IPS-20b (cell line): Measurements from ENCODE around the gene ASB16.
"Not testable (repeated sequence)": the region's sequence is repeated elsewhere in the genome, so short reads cannot be mapped to it uniquely, and the experiment has no call there.

Experiments used
- H3K27ac ChIP-seq: one replicate; pipeline ENCODE4 v1.5.1; 2013; ENCODE audit warnings: low read length
- H3K27me3 ChIP-seq: 2 replicates; pipeline ENCODE4 v1.6.1; 2013; ENCODE audit warnings: mild to moderate bottlenecking, low read length, inconsistent platforms; ENCODE audit not compliant: insufficient read depth
- H3K36me3 ChIP-seq: 2 replicates; pipeline ENCODE4 v1.6.1; 2013; ENCODE audit warnings: low read depth, mild to moderate bottlenecking, inconsistent platforms, low read length, moderate library complexity; ENCODE audit not compliant: insufficient read depth
- H3K4me1 ChIP-seq: 2 replicates; pipeline ENCODE4 v1.6.1; 2013; ENCODE audit warnings: mild to moderate bottlenecking, control low read depth, inconsistent platforms, low read length, moderate library complexity; ENCODE audit not compliant: insufficient read depth
- H3K4me3 ChIP-seq: 2 replicates; pipeline ENCODE4 v1.5.1; 2013; ENCODE audit warnings: mild to moderate bottlenecking, low read length, inconsistent platforms
- H3K9ac ChIP-seq: 2 replicates; pipeline ENCODE4 v1.6.1; 2013; ENCODE audit warnings: low read depth, mild to moderate bottlenecking, inconsistent platforms, low read length, moderate library complexity
- H3K9me3 ChIP-seq: 2 replicates; pipeline ENCODE4 v1.6.1; 2013; ENCODE audit warnings: mild to moderate bottlenecking, low read depth, low read length, inconsistent platforms; ENCODE audit not compliant: insufficient read depth

ASB16 gene

DNA sequence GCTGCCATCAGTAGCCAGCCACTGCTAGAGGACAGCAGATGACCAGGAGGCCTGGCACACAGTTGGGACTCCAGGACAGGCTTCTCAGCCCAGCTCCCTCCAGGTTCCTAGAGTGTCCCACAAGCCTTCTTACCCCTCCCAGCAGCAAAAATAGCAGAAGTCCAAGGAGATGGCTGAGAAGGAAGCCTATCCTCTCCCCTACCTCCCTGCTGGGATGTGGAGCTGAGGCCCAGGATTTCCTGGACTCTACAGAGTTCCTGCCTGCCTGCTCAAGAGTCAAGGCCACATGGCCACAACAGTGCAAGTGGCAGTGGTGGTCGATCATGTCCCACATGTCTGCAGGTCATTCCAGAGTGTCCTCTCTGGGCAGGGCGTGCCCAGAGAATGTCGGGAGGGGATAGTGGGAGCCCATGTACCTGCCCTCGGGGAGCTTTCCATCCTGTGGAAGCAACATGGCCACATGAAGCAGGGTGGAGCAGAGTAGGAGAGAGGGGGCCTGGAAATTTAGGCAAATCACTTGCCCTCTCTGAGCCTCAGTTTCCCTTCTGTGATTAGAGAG, 36.5 kb upstream of the ASB16 start:
- Histone ChIP-seq H3K4me3 (no peak overlapping the region), H3K9me3 (no peaks in the 10 kb centered on the region), H3K27ac (no peak overlapping the region), H3K4me1 (peaks cover 13% of the 10 kb centered on the region), H3K36me3 (no peaks in the 10 kb centered on the region), H3K27me3 (no peaks in the 10 kb centered on the region), H3K9ac (no peak overlapping the region)

DNA sequence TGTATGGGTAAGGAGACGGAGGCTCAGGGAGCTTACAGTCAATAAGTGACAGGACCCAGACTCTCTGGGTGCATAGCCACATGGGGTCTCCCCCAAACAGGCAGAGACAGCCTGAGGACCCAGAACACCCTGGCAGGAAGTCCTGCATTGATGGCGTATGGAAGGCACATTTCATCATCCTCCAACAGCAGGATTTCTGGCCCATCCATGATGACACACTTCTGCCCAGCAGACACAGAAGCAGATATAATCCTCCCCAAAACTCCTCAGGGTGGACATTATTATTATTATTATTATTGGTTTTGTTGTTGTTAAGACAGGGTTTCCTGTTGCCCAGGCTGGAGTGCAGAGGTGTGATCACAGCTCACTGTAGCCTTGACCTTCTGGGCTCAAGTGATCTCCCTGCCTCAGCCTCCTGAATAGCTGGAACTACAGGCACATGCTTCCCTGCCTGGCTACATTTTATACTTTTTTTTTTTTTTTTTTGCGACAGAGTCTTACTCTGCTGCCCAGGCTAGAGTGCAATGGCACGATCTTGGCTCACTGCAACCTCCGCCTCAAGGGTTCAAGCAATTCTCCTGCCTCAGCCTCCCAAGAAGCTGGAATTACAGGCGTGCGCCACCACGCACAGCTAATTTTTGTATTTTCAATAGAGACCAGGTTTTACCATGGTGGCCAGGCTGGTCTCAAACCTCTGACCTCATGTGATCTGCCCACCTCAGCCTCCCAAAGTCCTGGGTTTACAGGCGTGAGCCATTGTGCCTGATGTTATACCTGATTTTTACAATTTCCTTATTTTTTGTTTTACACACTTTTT, 35.5 kb upstream of the ASB16 start:
- H3K4me1 ChIP-seq = peaks cover 15% of the 10 kb centered on the region
- no peak overlapping the region for H3K9ac ChIP-seq
- no peaks in the 10 kb centered on the region for H3K27me3 ChIP-seq
- no peak overlapping the region for H3K4me3 ChIP-seq
- no peak overlapping the region for H3K27ac ChIP-seq
- no peaks in the 10 kb centered on the region for H3K36me3 ChIP-seq
- no peaks in the 10 kb centered on the region for H3K9me3 ChIP-seq

DNA sequence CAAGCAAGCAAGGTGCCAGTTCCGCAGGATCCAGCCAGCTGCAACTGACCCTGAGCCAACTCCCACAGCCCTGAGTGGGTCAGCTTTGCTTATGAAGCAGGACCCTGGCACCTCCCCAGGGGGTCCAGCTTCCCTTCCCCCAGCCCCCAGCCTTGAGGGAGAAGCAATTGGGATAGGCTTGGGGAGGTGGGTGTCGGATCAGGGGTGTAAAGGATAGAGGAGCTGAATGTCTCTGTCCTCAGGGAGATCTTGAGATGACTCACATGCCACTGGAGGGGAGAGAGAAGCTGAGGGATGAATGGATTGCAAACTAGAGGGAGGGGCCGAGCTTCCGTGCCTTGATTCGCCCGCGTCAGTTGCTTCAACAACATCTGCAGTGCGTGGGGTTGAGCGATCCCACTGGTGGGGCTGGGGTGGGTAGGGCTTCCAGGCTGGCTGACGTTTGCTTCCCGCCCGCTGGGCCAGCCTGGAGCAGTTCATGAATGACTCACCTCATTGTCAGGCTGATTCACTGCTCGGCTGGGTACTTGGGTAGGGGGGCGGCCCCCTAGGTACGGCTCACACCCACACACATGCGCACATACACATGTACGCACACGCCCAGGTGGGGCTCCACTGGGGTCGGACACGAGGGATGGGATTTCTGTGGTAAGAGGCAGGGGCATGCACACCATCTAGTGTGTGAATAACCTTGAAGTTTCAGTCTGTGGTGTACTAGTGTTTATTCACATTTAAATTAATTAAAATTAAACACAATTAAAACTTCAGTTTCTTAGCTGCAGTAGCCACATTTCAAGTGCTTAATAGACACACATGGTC, 32.4 kb upstream of the ASB16 start:
- peak overlapping the region; percentile 39; the same call in 1 of the 2 replicates for H3K4me3 ChIP-seq
- H3K36me3 ChIP-seq = no peaks in the 10 kb centered on the region
- peaks cover 18% of the 10 kb centered on the region for H3K4me1 ChIP-seq
- H3K27ac ChIP-seq = peak overlapping the region; percentile 79
- H3K9me3 ChIP-seq = no peaks in the 10 kb centered on the region
- H3K27me3 ChIP-seq = no peaks in the 10 kb centered on the region
- peak overlapping the region; percentile 28; the same call in 1 of the 2 replicates for H3K9ac ChIP-seq

DNA sequence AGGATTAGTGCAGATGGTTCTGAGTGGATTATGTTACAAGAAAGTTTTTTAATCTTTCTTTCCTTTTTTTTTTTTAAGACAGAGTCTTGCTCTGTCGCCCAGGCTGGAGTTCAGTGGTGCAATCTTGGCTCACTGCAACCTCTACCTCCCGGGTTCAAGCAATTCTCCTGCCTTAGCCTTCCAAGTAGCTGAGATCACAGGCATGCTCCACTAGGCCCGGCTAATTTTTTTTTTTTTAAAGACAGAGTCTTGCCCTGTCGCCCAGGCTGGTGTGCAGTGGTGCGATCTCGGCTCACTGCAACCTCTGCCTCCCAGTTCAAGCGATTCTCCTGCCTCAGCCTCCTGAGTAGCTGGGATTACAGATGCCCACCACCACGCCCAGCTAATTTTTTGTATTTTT, 26.6 kb upstream of the ASB16 start:
- H3K9ac ChIP-seq, H3K27ac ChIP-seq: not testable (repeated sequence)

DNA sequence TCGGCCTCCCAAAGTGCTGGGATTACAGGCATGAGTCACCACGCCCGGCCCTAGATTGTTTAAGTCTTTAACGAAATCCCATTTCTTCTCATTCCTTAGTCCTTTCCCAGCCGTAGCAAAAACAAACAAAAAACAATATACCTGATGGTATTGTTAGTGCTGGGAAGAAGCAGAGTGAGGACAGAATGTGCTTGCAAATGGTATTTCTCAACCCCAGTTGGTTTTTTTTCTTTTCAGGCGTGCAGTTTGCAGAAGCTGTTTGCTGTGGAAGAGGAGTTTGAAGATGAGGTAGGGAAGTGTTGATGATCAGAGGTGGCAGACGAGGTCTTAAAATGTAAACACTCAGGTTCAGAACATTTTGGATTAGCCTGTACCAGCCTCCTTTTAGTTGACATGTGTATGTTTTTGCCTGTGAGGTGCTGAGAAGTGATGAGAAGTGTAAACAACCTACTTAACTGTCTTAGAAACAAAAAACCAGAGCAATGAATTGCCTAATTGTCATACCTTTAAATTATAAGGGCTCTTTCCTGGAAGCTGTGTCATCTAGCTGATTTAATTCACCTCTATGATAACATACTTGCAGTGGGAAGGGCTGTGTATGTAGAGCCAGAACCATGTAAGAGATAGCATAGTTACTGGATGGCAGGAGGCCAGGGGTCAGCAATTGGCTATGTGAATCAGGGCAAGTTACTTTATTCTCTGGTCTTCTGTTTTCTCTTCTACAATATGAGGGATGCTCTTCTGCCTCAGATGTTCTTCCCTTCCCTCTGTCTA, 25.4 kb upstream of the ASB16 start:
- H3K27ac ChIP-seq = no peak overlapping the region
- peaks cover 3% of the 10 kb centered on the region; the same call in 1 of the 2 replicates for H3K4me1 ChIP-seq
- H3K27me3 ChIP-seq = no peaks in the 10 kb centered on the region
- no peaks in the 10 kb centered on the region for H3K9me3 ChIP-seq
- no peak overlapping the region for H3K9ac ChIP-seq
- H3K36me3 ChIP-seq = peaks cover 50% of the 10 kb centered on the region
- no peak overlapping the region for H3K4me3 ChIP-seq

More for the DNA sequence above, 26.6 kb upstream of the ASB16 start:
- not testable (repeated sequence) for H3K4me1 ChIP-seq, H3K27me3 ChIP-seq, H3K4me3 ChIP-seq, H3K9me3 ChIP-seq
- peaks cover 38% of the 10 kb centered on the region for H3K36me3 ChIP-seq

DNA sequence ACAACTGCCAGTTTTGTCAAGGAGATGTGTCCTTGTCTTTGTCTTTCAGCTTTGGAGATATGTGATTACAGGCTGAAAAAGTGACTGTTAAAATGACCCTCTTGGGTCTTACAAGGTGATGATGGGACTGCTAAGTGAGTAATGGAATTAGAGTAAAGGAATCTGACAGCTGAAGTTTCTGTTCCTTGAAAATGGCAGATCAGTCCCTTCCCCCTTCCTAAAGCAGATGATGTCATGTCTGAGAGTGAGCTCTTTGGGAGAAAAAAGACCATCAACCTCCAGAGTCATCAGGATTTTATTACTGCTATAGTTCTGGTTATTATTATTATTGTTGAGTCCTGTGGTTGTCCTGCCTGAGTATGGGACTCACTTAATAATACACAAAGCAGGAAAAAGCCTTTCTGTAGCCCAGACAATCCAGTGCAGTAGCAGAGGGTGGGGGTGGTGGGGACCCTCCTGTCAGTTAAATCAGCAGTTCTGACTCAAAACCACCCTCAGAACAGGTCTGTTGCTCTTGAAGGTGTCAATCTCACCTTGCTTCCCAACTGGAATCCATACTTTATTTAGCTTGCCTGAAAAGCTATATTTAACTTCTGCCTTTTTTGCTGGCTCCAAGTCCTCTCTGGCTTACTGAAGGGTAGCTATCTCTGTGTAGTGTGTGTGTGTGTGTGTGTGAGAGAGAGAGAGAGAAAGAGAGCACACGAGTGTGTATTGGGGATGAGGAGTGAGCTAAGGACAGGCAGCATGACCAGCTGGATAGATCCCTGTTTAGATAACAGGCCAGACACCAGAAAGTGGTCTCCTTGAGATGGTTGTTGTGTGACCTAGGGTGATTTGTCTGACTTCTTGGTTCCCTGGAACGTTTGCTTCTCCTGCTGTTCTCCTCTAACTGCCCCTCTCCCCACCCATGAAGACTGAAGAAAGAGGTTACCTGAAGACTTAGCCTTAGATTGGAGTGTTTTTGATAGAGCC, 23.8 kb upstream of the ASB16 start:
- Histone ChIP-seq H3K27ac (no peak overlapping the region), H3K27me3 (no peaks in the 10 kb centered on the region), H3K9me3 (no peaks in the 10 kb centered on the region), H3K4me1 (peaks cover 3% of the 10 kb centered on the region; the same call in 1 of the 2 replicates), H3K36me3 (peaks cover 61% of the 10 kb centered on the region), H3K9ac (no peak overlapping the region), H3K4me3 (no peak overlapping the region)

DNA sequence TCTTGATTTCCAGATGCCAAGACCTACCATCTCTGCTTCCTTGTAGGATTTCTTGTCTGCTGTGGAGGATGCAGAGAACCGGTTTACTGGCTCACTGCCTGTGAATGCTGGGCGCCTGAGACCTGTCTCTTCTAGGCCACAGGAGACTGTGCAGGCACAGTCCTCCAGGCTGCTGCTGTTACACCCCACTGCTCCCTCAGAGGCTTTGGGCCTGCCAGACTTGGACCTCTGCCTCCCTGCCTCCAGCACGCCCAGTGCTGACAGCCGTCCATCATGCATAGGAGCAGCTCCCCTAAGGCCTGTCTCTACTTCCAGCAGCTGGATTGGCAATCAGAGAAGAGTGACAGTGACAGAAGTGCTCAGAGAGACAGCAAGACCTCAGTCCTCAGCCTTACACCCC, 22.7 kb upstream of the ASB16 start:
- H3K36me3 ChIP-seq = peaks cover 69% of the 10 kb centered on the region

DNA sequence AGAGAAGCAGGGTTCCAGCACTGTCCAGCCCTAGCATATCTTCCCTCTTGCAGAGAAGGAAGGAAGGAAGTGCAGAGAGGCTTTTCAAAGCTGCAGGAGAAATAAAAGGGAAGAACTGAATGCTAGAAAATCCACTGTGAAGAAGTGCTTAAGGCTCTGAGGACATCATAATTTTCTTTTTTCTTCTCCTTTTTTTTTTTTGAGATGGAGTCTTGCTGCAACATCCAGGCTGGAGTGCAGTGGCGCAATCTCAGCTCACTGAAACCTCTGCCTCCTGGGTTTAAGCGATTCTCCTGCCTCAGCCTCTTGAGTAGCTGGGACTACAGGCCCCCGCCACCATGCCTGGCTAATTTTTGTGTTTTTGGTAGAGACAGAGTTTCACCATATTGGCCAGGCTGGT, 21.4 kb upstream of the ASB16 start:
- H3K36me3 ChIP-seq = peaks cover 74% of the 10 kb centered on the region
- not testable (repeated sequence) for H3K4me1 ChIP-seq, H3K9me3 ChIP-seq, H3K4me3 ChIP-seq, H3K27me3 ChIP-seq, H3K27ac ChIP-seq, H3K9ac ChIP-seq

More for the DNA sequence above, 22.7 kb upstream of the ASB16 start:
- no peaks in the 10 kb centered on the region for H3K27me3 ChIP-seq
- no peaks in the 10 kb centered on the region; the same call in 1 of the 2 replicates for H3K4me1 ChIP-seq
- H3K9me3 ChIP-seq = no peaks in the 10 kb centered on the region
- H3K9ac ChIP-seq = no peak overlapping the region
- H3K27ac ChIP-seq = no peak overlapping the region
- no peak overlapping the region for H3K4me3 ChIP-seq

DNA sequence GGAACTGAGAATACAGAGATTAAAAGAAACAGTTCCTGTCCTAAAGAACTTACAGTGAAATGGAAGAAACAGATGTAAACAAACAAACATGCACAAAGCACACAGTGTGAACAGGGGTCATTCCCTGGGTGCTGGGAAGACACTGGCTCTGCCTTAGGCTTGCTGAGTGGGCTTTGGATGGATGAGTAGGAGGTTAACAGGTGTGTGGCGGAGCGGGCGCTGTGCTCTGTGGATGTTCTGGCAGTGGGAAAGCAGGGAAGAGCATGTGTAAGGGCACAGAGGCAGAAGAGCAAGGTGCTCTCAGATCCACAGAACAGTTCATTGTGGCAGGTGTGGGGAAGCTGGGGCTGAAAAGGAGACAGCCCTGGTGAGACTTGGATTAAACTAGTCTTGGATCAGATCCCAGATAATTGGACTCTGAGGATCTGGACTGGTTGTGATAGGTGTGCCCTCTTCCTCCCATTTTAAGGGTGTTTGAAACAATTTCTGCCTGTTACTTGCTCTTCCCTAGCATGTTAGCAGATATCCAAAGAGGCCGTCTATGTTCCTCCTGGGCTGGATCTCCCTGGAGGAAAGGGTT, 20.7 kb upstream of the ASB16 start:
- no peak overlapping the region for H3K27ac ChIP-seq
- no peaks in the 10 kb centered on the region for H3K9me3 ChIP-seq
- no peaks in the 10 kb centered on the region for H3K4me1 ChIP-seq
- no peak overlapping the region for H3K9ac ChIP-seq
- peaks cover 79% of the 10 kb centered on the region for H3K36me3 ChIP-seq
- no peaks in the 10 kb centered on the region for H3K27me3 ChIP-seq
- no peak overlapping the region for H3K4me3 ChIP-seq

DNA sequence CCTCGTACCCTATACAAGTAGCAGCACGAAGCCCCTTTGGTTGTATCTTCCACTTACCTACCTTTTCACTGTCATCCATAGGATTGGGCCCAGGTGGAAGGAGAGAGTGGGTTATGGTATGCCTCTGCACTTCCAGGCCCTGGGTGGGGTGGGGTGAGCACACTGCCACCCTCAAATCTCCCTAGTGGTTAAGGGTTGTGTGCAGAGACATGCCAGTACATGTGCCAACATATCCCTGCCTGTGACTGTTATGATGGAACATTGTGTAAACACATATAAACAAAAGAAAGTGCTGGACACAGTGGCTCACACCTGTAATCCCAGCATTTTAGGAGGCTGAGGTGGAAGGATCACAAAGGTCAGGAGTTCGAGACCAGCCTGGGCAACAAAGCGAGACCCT, 17.6 kb upstream of the ASB16 start:
- H3K4me1 ChIP-seq = no peaks in the 10 kb centered on the region
- H3K9me3 ChIP-seq = no peaks in the 10 kb centered on the region
- H3K27ac ChIP-seq = no peak overlapping the region
- H3K36me3 ChIP-seq = peaks cover 78% of the 10 kb centered on the region
- H3K4me3 ChIP-seq = no peak overlapping the region
- no peak overlapping the region for H3K9ac ChIP-seq
- H3K27me3 ChIP-seq = no peaks in the 10 kb centered on the region
